ENCODE data around the gene MTA2. TPM values are rescaled to one million over a fixed set of nuclear protein-coding genes. Genes with fewer than 3 reads are reported as not detected.

Gene MTA2
- total RNA-seq, 1 experiment from 2014 or later: 193 TPM

- ChIA-PET CTCF (interaction anchor here (1.3 to 1.7 kb wide), 2 partner anchors 13 to 14 kb away, joined by 5 to 13 read pairs; no protein-coding TSS in a partner anchor), POLR2A (ENCODE audit: unreplicated experiment) (interaction anchor here (0.5 to 1.5 kb wide), 6 partner anchors 9 to 335 kb away, joined by 3 to 17 read pairs (median 6); partner anchors contain the start of gene EEF1G)
- Histone ChIP-seq H3K4me2 (ENCODE audit: low read length) (peak within 1 kb of the TSS; percentile 89), H3K9ac (ENCODE audit: low read length) (peak within 1 kb of the TSS; percentile 97), H3K4me1 (ENCODE audit: insufficient read depth, low read length) (peaks cover 57% of the 10 kb centered on the region), H3K4me3 (ENCODE audit: low read length) (peak within 1 kb of the TSS; percentile 96), H3K36me3 (ENCODE audit: low read depth, low read length) (no peaks in the 10 kb centered on the region; the same call in 1 of the 2 replicates), H3K27me3 (ENCODE audit: low read length) (no peaks in the 10 kb centered on the region), H3K9me3 (ENCODE audit: low read length) (no peaks in the 10 kb centered on the region), H3K9me2 (replicated peaks; ENCODE audit: low read length) (no peaks in the 10 kb centered on the region), H4K20me1 (ENCODE audit: low read length) (peaks cover 21% of the 10 kb centered on the region), H2AFZ (ENCODE audit: low read length) (peak within 1 kb of the TSS; percentile 71), H3K79me2 (ENCODE audit: low read length) (peaks cover 60% of the 10 kb centered on the region), H3K27ac (ENCODE audit: low read length) (peak within 1 kb of the TSS; percentile 94), H3F3A (ENCODE audit: low read length, unreplicated experiment) (peaks cover 8% of the 10 kb centered on the region)
- DNase-seq (peak; percentile 75), ATAC-seq (peak; percentile 28)
- BruUV-seq (replicated peaks): TSS peak; percentile 58
- no peak for TF ChIP-seq EZH2 (IDR thresholded peaks at IDR 0.05; ENCODE audit: low read length, unreplicated experiment)
- TF ChIP-seq, protein P1, sequence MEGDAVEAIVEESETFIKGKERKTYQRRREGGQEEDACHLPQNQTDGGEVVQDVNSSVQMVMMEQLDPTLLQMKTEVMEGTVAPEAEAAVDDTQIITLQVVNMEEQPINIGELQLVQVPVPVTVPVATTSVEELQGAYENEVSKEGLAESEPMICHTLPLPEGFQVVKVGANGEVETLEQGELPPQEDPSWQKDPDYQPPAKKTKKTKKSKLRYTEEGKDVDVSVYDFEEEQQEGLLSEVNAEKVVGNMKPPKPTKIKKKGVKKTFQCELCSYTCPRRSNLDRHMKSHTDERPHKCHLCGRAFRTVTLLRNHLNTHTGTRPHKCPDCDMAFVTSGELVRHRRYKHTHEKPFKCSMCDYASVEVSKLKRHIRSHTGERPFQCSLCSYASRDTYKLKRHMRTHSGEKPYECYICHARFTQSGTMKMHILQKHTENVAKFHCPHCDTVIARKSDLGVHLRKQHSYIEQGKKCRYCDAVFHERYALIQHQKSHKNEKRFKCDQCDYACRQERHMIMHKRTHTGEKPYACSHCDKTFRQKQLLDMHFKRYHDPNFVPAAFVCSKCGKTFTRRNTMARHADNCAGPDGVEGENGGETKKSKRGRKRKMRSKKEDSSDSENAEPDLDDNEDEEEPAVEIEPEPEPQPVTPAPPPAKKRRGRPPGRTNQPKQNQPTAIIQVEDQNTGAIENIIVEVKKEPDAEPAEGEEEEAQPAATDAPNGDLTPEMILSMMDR (conservative IDR thresholded peaks at IDR 0.05; ENCODE audit: low read depth, low read length): no peak
- TF ChIP-seq EZH2phosphoT487 (IDR thresholded peaks at IDR 0.05; ENCODE audit: borderline replicate concordance, low read length): no peak
- intact Hi-C loops (cut with micrococcal nuclease): loop anchor here (1.0 kb wide), 1 partner anchor 14 kb away; no protein-coding TSS in a partner anchor
Observed at GRCh38 chr11:62546244-62546928, 55.3 kb downstream of the MTA2 start, which contains the start of gene AHNAK. TSS of gene AHNAK (minus strand) at chr11:62546806. CDS start at chr11:62536098, 10,708 bp downstream.

GRCh38 chr11:62545437-62546243 is 56.0 kb downstream of the MTA2 start:
- peaks cover 8% of the 10 kb centered on the region for H3F3A ChIP-seq (ENCODE audit: low read length, unreplicated experiment)
- peak overlapping the region; percentile 96 for H3K4me3 ChIP-seq (ENCODE audit: low read length)
- H3K79me2 ChIP-seq (ENCODE audit: low read length): peaks cover 68% of the 10 kb centered on the region
- DNase-seq (peak; percentile 99), ATAC-seq (peak; percentile 30)
- TF ChIP-seq, protein P1 (conservative IDR thresholded peaks at IDR 0.05; ENCODE audit: low read depth, low read length): no peak
- TF ChIP-seq EZH2phosphoT487 (IDR thresholded peaks at IDR 0.05; ENCODE audit: borderline replicate concordance, low read length): no peak
- no peak for TF ChIP-seq EZH2 (IDR thresholded peaks at IDR 0.05; ENCODE audit: low read length, unreplicated experiment)
- ChIA-PET POLR2A (ENCODE audit: unreplicated experiment) (interaction anchor here (0.5 to 0.6 kb wide), 2 partner anchors 8 to 100 kb away, joined by 3 to 4 read pairs; no protein-coding TSS in a partner anchor), CTCF (interaction anchor here (1.7 to 4.1 kb wide), 4 partner anchors 14 to 151 kb away, joined by 13 to 64 read pairs (median 44); no protein-coding TSS in a partner anchor)
- H3K4me2 ChIP-seq (ENCODE audit: low read length): peak overlapping the region; percentile 89
- peak overlapping the region; percentile 97 for H3K9ac ChIP-seq (ENCODE audit: low read length)
- H3K27ac ChIP-seq (ENCODE audit: low read length): peak overlapping the region; percentile 94
- intact Hi-C loops (cut with micrococcal nuclease): loop anchor here (1.0 kb wide), 1 partner anchor 15 kb away; no protein-coding TSS in a partner anchor
- peaks cover 64% of the 10 kb centered on the region for H3K4me1 ChIP-seq (ENCODE audit: insufficient read depth, low read length)
- H2AFZ ChIP-seq (ENCODE audit: low read length): peak overlapping the region; percentile 27; the same call in 1 of the 2 replicates
- H3K9me3 ChIP-seq (ENCODE audit: low read length): no peaks in the 10 kb centered on the region
- H4K20me1 ChIP-seq (ENCODE audit: low read length): peaks cover 28% of the 10 kb centered on the region
- BruUV-seq (replicated peaks): no TSS peak
- no peaks in the 10 kb centered on the region for H3K9me2 ChIP-seq (replicated peaks; ENCODE audit: low read length)
- no peaks in the 10 kb centered on the region; the same call in 1 of the 2 replicates for H3K36me3 ChIP-seq (ENCODE audit: low read depth, low read length)
- no peaks in the 10 kb centered on the region for H3K27me3 ChIP-seq (ENCODE audit: low read length)

Measured in PC-3 (cell line).